HepG2 (cell line): ENCODE data around the gene RNH1. TPM values are rescaled to one million over a fixed set of nuclear protein-coding genes. Genes with fewer than 3 reads are reported as not detected.

Experiments
- AGO1 ChIP-seq: fragments of 200-400 bp; formaldehyde crosslinking; IDR thresholded peaks from 2 replicates; pipeline ENCODE4 v1.6.1; 2017; ENCODE audit warnings: mild to moderate bottlenecking, low read depth, low read length, moderate library complexity; ENCODE audit not compliant: poor library complexity, severe bottlenecking
- GTF3A ChIP-seq: sonication (generic); formaldehyde crosslinking; conservative IDR thresholded peaks from 2 replicates; pipeline ENCODE4 v1.4.0; 2020; ENCODE audit warnings: mild to moderate bottlenecking, missing genetic modification reagents
- HHEX ChIP-seq: IDR thresholded peaks from 2 replicates; pipeline ENCODE4 v1.6.1; 2016; ENCODE audit warnings: control low read depth
- HNRNPL ChIP-seq: fragments of 200-400 bp; formaldehyde crosslinking; IDR thresholded peaks from 2 replicates; pipeline ENCODE4 v1.6.1; 2017; ENCODE audit warnings: mild to moderate bottlenecking, low read depth, low read length
- KIAA2018 ChIP-seq: sonication (generic); formaldehyde crosslinking; IDR thresholded peaks from 2 replicates; pipeline ENCODE4 v1.5.0; 2020; ENCODE audit warnings: mild to moderate bottlenecking, missing genetic modification reagents, borderline replicate concordance
- MIXL1 ChIP-seq: IDR thresholded peaks from 2 replicates; pipeline ENCODE4 v1.6.1; 2016
- NFIC ChIP-seq: IDR thresholded peaks from 2 replicates; pipeline ENCODE4 v1.6.1; 2012; ENCODE audit warnings: mild to moderate bottlenecking, low read length, inconsistent platforms
- NR0B2 ChIP-seq: sonication (generic); formaldehyde crosslinking; IDR thresholded peaks from 2 replicates; pipeline ENCODE4 v1.4.0; 2020; ENCODE audit warnings: mild to moderate bottlenecking, missing genetic modification reagents
- RBAK ChIP-seq: sonication (generic); formaldehyde crosslinking; IDR thresholded peaks from 2 replicates; pipeline ENCODE4 v1.5.1; 2020; ENCODE audit warnings: mild to moderate bottlenecking, missing genetic modification reagents
- SALL1 ChIP-seq: sonication (generic); formaldehyde crosslinking; IDR thresholded peaks from 2 replicates; pipeline ENCODE4 v1.8.0; 2022; ENCODE audit warnings: mild to moderate bottlenecking, missing genetic modification reagents
- ZBTB10 ChIP-seq: sonication (generic); formaldehyde crosslinking; IDR thresholded peaks from 2 replicates; pipeline ENCODE4 v1.4.0; 2020; ENCODE audit warnings: missing genetic modification reagents, borderline replicate concordance
- ZBTB39 ChIP-seq: sonication (generic); formaldehyde crosslinking; IDR thresholded peaks from 2 replicates; pipeline ENCODE4 v1.5.0; 2020; ENCODE audit warnings: missing genetic modification reagents
- ZIK1 ChIP-seq: sonication (generic); formaldehyde crosslinking; IDR thresholded peaks from 2 replicates; pipeline ENCODE4 v1.5.0; 2020; ENCODE audit warnings: mild to moderate bottlenecking, low read depth, missing genetic modification reagents, borderline replicate concordance
- ZNF580 ChIP-seq: IDR thresholded peaks from 2 replicates; pipeline ENCODE4 v1.6.1; 2016; ENCODE audit warnings: low read depth, borderline replicate concordance
- ZNF672 ChIP-seq: sonication (generic); formaldehyde crosslinking; IDR thresholded peaks from 2 replicates; pipeline ENCODE4 v1.8.1; 2022; ENCODE audit warnings: missing genetic modification reagents
- polyA plus RNA-seq, 8 experiments: library from polyadenylated mRNA; depleted of rRNA in 3 of 8; stranded (reverse) in 7 of 8; unstranded in 1 of 8; fragments of >200 nt; fragmentation: Illumina TruSeq in 4 of 8; extraction: Trizol in 4 of 8; gene quantifications; 2 replicates each; pipeline versions ENCODE4 v1.2.1 to v1.2.3, GENCODE V29; 2011 to 2016; ENCODE audit warnings: low read depth in 4 of 8, missing spikeins in 1 of 8, mixed read lengths in 1 of 8; ENCODE audit not compliant: insufficient read depth in 1 of 8
- total RNA-seq, 5 experiments: library from RNA; depleted of rRNA; stranded (reverse); fragments of >200 nt; fragmentation: Illumina TruSeq; extraction: Trizol; gene quantifications; 2 replicates each; pipeline ENCODE4 v1.2.3, GENCODE V29; 2016; ENCODE audit warnings: low read depth in 1 of 5

Gene RNH1
- total and polyA plus RNA-seq, 2 of the 13 experiments (the other 11 are each of a cell fraction or from before 2014, with no cell fraction given): 36.0 to 74.1 TPM

DNA sequence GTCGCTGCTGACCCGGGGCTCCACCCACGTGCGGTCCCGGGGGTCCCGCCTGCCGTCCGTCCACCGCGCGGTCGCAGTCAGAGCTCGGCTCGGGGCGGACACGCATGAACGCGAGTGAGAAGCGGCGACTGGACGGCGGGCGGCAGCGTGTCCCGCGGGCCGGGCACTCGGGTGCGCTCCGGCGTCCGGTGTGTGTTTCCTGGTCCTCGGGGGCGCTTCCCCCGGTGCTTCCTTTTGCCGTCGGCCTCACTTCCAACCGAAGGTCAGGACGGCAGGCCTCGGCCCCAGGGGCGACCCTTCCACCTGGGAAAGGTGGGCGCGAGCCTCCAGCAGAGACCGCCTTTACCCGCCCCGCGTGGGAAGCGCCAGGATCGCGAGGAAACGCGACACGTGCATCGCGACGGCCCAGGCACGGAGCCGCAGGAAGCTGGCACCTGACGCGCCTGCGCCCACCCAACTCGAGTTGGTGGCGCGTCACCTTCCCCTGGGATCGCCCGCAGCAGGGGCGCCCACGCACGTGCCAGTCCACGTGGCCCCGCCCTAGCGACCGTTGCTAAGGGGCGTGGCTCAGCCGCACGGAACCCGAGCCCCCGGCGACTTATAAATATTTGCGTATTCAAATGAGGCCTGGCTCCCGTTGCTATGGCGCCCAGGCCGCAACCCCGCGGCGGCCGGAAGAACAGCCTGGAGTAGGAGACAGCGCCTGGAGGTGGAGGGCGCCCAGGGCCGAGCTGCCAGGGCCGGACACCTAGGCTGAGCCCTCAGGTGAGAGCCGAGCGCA lies 30.0 kb upstream of the RNH1 start, which contains the start of gene LRRC56 (continued):
- no peak for TF ChIP-seq ZBTB39 (CRISPR knock-in tag)
- no peak for TF ChIP-seq HHEX (CRISPR knock-in tag)
- no peak; the same call in 1 of the 2 replicates for TF ChIP-seq HNRNPL
- no peak for TF ChIP-seq GTF3A
- TF ChIP-seq NFIC: no peak
- TF ChIP-seq ZNF672 (CRISPR knock-in tag): no peak
- TF ChIP-seq SALL1 (CRISPR knock-in tag): no peak
- TF ChIP-seq AGO1: no peak
- TF ChIP-seq MIXL1 (CRISPR knock-in tag): no peak
- TF ChIP-seq ZBTB10: no peak
- TF ChIP-seq KIAA2018: no peak
- TF ChIP-seq ZNF580 (CRISPR knock-in tag): 0 out of 2 replicates have a peak, but pooled peaks have one; percentile 23
- TF ChIP-seq RBAK (CRISPR knock-in tag): no peak
- no peak for TF ChIP-seq ZIK1
- TF ChIP-seq NR0B2 (CRISPR knock-in tag): no peak
